ENCODE data around the gene INPP4B.

Gene INPP4B

GRCh38 chr4:142281999-142282398 is 564.1 kb downstream of the INPP4B start:
- no peak for DNase-seq

DNA sequence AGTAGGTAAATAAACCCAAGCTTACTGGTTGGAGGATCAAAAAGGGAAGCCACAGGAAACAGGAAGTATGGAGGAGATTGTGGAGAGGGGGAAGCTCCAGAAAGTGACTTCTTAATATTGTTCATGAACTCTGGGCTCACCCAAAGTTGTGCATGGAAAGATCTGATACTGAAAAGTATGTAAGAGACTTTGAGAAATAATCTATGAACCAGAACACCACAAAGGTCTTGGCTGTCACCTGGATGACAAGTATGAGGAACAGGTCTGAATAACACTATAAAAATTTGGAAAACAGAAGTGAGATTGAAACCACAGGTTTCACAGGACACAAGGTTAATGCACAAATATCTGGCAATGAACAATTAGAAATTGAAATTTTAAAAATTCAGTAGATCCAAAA is 567.4 kb downstream of the INPP4B start:
- DNase-seq = no peak

- DNase-seq = no peak
Measured at GRCh38 chr4:142278171-142278570, 567.9 kb downstream of the INPP4B start.

- DNase-seq = no peak
Measured at GRCh38 chr4:142274137-142274536, 572.0 kb downstream of the INPP4B start.

DNA sequence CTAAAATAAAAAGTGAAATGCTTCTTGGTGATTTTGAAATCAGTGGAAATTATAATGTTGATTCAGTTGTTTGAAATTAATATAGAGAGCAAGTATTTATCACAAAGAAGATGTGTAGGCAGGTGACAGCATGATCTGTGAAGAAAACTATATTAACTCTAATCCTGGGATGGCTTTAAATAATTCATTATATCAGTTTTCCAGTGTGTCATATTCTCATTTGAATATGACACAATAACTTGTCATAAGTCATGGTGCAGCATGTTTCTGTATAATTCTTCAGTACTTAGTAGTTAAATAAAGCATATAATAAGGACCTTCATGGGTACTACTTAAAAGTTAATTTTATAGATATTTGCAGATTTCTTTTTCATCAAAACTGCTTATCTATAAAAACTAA is 573.6 kb downstream of the INPP4B start:
- DNase-seq = no peak

DNA sequence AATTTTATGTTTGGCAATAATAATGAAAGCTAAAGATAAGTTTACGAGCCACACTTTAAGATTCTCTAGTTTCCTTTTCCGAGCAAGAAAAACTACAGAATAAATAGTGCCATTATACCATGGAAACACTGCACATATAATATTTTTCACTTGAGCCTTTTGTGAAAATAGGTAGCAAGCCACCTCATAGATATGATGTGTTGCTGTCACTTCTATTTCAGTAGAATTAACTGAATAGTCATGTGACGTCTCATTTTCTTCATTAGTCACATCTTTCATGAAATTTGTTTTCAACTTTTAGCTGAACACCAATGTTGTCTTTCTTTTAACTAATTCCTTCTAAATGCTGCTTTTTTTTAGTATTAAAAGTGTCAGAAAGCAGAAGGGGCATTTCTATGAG is 574.3 kb downstream of the INPP4B start:
- DNase-seq = no peak

- no peak for DNase-seq
Measured at GRCh38 chr4:142267101-142267500, 579.0 kb downstream of the INPP4B start.

DNA sequence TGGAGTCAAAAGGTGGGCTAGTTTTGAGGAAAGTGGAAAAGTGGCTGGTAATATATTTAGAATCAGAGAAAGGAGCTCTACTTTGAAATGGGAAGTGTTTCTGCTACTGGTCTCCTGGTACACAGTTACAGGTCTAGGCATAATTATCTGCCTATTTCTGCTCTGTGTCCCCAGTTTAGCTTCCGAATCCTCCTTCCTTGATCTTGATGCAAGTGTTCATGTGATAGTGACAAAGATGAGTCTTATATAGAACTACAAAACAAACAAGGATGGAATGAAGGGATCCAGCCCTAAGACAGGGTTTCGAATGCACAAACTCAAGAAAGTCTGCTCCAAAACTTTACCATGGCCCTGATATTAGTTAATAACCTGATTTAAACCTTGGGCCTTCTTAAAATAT is 580.2 kb downstream of the INPP4B start:
- no peak for DNase-seq

DNA sequence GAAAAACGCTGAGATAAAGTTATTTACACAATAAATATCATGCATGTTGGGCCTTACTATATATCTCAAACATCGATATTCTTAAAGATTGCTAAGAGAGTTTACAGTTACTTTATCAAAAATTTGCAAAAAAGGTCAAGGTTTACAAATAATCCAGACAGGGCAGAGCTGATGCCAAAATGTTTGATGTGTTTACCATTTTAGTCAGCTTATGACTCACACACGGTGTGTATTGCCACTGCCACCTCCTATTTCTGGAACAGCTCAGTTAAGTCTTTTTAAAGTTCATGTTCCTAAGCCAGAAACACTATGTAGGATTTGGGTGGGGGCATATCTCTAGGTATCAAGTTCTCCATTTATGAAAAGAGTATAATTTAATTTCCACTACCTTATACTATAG is 580.6 kb downstream of the INPP4B start:
- no peak for DNase-seq

DNA sequence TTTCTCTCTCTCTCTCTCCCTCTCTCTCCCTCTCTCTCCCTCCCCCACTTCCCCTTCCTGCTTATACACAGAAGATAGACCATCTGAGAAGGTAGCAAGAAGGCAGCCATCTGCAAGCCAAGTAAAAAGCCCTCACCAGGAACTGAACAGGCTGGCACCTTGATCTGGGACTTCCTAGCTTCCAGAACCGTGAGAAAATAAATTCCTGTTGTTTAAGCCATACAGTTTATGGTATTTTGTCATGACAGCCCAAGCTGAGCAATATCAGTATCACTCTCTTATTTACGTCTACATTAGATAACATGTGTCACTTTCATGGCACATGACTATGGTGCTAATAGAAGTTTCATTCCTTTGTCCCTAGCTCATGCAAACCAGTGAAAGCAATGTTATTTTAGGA is 581.1 kb downstream of the INPP4B start:
- no peak for DNase-seq

DNA sequence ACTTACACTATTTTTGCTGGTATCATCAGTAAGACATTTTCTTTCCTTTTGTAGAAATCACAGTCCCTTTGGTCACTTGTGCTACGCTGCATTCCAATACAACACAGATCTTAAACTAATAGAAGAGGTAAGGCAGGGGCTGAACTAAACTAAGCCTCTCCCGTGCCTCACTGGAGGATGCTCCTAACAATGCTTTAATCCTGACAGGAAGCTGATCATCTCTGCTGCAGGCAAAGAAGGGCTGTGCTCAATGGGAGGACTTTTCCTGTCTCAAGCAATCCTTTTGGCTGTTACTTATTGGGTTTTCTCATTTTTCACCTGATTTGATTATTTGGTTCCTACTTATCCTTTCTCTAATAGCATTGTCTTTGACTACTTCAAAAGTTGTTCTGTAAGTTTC is 583.1 kb downstream of the INPP4B start:
- no peak for DNase-seq

GRCh38 chr4:142248946-142249345 is 597.2 kb downstream of the INPP4B start:
- DNase-seq = no peak

DNA sequence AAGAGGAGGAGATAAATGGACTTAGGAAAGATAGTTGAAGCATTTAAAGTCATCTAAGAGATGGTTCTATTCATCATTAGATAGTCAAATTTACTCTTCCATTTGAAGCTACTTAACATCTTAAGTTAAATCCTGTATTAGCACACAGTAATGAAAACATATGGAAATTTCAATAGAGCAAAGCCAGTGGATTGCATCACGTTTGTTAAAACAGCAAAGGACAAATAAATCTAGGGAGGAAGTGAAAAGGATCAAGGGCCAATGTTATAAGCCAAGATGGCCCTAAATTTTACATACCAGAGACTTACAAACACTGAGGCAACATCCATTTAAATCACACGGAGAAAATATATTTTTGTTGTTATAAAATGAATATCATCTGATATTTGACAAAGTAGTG is 602.8 kb downstream of the INPP4B start:
- no peak for DNase-seq

DNA sequence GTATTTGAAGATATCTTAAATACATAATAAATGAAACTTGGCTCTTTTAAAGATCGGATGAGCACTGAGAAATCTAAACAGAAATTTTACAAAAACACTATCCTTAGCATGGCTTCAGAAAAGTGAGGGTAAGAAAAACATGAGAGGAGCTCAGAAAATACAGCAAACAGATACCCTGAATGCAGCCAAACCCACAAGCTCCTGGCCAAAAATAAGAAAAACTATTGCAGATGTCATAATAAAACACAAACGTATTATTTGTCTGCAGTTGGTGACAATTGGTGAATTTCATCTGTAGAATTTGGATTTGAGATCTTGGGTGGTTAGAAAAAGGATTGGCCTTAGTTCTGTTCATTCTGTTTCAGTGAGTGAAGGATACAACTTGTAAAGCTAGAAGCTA is 603.9 kb downstream of the INPP4B start:
- DNase-seq = no peak

DNA sequence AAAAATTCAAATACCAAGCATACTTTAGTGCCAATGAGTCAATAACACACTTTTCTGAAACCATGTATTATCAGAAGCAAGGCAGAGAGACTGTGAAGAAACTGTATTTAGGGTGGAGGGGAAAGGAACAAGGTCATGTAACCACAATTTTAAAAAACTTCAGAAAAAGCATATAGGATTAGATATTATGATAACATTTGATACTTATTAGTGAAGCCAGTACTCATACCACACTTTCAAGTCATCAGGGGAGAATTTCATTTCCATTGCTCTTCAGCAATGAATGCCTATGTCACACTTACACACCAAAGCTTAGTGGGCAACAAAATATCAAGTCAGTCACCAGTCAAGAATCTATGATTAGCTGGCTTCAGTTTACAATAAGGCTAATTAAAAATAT is 607.5 kb downstream of the INPP4B start:
- DNase-seq = no peak

- DNase-seq = no peak
Measured at GRCh38 chr4:142236268-142236667, 609.8 kb downstream of the INPP4B start.

DNA sequence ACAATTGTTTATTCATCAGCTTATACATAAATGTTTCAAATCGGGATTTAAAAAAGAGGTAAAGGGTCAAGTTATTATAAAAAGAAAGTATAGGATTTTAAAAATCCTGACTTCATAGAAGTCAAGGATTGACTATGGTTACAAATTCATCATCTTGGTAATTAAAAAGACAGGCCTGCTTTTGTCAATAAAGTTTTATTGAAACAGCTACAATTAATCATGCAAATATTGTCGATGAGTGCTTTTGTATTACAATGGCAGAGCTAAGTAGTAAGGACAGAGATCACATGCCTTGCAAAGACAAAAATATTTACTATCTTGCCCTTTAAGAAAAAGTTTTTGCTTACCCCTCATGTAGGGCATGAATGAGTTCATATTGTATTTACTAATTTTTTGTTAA is 614.3 kb downstream of the INPP4B start:
- no peak for DNase-seq

GRCh38 chr4:142230991-142231390 is 615.1 kb downstream of the INPP4B start:
- DNase-seq = no peak

DNA sequence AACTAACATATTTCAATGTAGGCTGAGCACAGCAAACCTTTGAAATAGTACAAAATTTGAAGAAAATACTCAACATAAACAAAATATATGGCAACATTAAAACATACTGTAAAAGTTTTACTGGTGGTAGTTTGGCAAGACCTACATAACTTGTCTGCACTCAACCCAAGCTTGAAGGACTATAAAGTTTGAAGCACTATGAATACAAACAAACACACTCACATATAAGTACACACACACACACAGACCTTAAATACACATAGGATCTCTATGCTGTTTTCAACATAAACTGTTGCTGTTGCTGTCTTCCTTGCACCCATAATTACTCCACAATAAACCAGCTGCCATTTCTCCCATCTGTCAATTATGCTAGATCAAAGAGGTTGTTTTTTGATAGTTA is 620.1 kb downstream of the INPP4B start:
- DNase-seq = no peak

GRCh38 chr4:142222127-142222526 is 624.0 kb downstream of the INPP4B start:
- no peak for DNase-seq

- DNase-seq = no peak
Measured at GRCh38 chr4:142218726-142219125, 627.4 kb downstream of the INPP4B start.

DNA sequence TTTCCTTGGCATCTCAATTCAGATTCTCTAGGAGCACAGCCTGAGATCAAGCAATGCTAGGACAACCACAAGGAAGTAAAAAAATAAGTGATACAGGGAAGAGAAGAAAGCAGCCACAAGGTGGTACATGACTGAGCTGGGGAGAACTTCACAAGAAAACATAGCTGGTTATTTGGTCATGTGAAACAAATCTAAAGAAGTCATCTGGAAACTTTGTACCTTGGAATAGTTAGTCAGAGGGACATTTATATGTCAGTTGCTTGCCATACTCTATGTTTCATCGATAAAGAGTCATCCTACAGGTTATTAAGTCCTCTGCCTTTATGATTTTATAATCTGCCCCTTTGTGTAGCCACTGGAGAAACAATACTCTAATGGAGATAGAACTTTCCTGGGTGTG is 634.7 kb downstream of the INPP4B start:
- DNase-seq = no peak

DNA sequence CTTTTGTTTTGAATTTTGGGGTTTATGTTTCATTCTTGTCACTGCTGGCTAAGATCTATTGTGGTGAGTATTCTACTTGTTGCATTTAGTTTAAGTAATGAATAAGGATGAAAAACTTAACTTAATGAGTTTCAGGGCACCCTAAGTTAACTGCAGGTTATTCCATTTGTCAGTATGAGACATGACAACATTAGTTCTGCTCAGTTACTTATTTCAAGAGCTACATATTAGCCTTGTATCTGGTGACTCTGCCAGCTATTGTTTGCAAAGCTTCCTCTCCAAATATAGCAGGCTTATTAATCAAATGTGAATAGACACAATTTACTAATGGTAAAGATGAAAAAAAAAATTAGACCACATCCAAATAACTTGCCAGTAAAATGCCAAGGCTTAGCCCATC is 642.6 kb downstream of the INPP4B start:
- no peak for DNase-seq

- DNase-seq = no peak
Measured at GRCh38 chr4:142202404-142203332, 643.4 kb downstream of the INPP4B start.

- DNase-seq = no peak
Measured at GRCh38 chr4:142201041-142201440, 645.1 kb downstream of the INPP4B start.
